Inferior parietal cortex (tissue), 1 donor: ENCODE measurements around the gene C10orf105.

Source experiments
- DNase-seq: peaks from one replicate; pipeline ENCODE4 v3.0.0-alpha.2; 2016; ENCODE audit errors: extremely low spot score

C10orf105 gene

DNA sequence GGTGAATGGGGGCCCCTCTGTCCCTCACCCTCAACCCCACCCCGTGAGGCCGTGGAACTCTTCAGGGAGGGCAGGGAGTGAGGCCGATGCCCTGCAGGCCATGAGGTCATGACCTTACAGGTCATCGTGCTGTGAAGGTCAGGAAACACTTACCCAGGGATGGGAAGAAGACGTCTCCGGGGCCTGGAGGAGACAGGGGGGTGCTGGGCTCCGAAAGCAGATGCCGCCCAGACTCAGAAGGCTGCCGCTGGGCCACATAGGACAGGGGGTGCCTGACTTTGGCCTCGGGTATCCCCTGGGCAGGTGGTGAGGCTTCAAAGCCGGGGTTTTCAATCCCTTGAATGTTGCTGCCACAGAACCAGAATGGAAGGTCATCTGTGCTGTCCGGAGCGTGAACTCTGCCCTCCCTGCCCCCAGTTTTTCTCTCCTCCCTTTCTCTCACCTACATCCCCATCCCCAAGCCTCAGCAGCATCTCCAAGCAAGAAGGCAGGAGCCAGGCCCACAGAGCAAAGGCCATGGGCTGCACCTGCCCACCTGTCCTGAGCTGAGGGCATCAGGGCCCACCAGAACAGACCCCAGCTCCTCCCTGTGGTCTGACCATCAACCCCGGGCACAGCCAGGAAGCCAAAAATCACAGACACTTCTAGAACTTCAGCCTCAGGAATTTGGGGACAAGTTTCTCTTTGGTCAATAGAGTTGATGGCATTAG lies 32.1 kb upstream of the C10orf105 start:
- no peak for DNase-seq

DNA sequence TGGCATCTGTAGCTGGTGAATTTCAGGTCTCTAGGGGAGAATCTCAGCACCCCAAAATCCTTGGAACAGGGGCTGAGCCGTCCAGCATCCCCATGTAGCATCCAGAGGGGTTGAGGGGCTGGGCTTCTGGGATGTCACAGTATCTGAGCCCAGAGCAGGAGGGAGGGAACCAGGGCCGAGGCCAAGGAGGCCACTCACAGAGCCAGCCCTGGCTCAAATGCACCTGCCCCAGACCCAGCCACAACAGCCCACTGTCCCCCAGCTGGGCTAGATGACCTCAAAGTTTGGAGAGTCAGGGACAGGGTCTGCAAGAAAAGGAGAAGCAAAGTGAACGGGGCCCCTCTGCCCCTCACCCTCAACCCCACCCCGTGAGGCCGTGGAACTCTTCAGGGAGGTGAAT lies 31.4 kb upstream of the C10orf105 start:
- DNase-seq = no peak

DNA sequence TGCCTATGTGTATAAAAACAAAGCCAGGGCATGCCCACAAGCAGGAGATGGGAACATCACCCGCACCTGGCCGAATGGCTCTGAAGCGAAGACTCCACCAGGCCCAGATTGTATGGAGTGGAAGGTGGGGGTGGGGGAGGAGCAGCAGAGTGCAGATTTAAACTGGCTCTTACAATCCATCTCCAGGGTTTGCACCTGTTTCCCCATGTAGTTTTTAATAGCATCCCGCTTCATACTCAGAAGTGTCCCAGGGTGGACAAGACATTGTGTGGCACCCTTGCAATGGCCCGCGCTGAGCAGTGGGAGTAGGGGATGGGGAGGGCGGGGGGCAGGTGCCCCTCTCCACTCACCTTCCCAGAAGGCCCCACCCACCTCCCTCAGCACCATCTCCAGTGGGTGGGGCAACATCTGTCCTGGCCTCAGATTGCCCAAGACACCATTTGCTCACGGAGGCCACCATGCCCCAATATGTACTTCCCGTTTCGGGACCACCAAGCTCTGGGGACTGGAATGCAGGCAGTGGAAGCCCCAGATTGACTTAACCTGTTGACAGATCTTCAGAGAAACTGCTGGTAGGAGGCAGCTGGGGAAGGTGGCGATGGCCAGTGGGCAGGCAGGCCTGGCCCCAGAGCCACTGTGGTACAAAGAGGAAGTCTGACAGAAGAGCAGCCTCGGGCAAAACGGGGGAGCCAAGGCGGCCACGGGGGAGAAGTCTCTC lies 30.7 kb upstream of the C10orf105 start:
- no peak for DNase-seq

DNA sequence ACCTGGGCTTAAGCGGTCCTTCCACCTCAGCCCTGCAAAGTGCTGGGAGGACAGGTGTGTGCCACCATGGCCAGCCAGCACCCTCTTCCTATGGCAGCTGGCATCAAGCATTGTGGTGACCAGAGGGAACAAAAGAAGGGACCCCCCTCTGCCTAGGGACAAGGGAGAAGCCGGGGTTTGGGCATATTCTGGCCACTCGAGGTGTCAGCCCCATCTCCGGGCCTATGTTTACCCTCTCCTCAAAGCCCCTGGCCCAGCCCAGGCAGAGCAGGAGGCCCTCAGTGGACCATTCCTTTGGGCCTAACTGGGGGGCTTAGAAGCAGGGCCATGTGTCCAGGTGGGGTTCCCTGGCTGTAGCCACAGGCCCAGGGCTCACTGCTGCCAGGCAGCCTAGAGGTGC lies 29.8 kb upstream of the C10orf105 start:
- no peak for DNase-seq

DNA sequence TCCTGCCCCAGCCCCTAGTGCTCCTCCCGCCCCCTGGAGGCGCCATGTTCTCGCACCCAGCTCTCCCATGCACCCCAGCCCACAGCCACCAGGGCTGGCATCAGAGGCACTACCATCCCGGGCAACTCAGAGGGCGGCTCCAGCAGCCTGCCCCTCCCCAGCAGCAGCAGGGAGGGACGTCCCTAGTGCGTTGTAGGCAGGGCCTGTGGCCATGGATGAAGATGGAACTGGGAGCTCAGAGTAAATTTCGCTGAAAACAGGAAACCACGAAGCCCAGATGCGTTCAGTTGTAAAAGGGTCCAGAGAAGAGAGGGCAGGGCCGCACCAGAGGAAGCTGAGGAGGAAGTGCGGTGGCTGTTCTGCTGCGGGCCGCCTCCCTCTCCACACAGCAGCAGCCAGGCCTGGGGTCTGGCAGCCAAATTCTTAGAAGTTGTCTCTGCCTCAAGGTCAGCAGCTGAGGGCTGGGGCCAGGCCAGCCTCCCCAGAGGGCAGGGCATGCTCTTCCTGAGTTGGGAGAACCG lies 29.2 kb upstream of the C10orf105 start:
- no peak for DNase-seq

DNA sequence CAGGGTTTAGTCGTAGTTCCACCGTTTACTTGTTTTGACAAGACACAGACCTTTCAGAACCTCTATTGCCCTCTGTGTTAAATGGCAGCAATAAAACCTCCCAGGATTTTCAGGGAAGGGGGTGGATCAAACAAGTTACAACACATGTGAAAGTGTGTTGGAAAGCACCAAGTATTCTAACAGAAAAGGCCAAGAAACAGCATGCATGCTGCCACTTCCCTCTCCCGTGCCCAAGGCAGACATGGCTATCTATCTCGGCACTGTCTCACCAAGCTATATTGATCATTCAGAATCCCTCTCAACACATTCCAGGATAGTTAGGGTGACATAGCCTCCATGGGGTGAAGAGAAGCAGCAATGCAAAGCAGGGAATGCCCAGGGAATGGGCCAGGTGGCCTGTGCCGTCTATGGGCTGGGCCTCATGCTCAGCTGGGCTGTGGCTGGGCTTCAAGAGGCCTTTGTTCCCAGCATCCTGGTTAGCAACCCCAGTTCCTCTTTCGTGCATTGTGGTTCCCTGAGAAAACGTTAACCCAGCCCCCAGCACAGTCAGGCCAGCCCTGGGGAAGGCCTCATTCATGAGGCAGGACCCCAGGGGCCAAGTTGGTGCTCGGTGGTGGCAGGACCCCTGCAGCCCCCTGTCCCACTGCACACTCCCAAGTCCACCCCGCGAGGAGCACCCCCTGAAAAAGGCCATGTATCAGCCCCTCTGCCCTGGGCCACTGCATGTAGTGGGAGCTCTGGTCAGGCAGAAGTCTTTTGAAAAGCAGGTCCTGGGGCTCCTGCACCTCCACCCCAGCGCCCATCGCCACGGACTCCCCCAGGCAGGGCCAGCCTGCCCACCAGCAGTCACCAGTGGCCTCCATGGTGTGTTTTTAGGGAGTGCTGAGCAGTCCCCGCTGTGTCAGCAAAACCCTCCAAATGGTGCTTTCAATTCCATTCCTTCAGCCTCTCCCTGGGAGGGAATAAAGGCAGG lies 28.3 kb upstream of the C10orf105 start:
- no peak for DNase-seq

DNA sequence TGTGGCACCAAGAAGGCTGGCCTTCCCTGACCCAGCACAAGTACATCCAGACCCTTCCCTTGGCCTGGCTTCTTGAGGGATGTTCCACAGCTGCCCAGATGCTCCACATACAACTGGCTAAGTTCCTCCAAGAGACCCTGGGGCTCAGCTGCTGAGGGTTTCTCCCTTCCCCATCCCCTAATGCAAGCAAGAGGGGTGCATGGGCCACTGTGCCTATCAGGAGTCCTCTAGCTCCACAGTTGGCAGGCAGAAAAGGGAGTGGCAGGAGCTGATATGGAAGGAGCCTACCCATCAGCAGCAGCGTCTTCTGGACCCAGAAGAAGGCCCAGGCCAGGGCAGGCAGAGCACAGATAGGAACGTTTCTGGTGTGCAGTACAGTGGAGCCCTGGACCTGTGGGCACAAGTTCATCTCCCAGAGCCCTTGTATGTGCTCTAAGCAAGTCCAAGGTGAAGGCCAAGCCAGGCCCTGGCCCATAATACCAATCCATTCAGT lies 27.5 kb upstream of the C10orf105 start:
- DNase-seq = no peak

DNA sequence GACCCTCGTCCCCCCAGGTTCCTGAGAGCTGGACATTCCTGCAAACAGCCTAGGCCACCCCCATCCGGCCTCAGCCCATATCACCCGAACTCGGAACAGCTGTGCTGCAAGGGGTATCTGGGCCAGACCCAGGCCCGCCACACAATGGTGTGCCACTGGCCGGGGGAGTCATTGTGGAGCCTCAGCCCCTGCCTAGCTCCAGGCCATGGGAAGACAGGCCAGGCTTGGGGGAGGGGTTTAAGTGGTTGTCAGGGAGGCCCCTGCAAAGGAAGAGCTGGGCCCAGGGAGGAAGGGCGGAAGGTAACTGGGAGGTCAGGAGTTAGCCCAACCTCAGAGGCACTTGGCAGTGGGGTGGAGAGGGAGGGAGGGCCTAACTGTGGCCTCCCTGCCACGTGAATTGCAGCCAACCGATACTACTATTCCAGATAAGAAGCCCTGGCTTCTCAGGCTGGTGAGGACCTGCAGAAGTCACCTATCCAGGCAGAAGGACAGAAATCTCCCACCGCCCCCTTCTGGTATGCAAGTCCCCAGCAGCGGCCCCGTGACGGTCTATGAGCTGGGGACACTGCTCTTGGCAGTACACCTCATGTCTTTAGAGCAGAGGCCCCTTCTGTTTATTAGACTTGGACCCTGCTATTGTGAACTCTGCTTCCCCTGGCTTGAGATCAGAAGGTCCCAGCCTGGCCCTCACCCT lies 26.9 kb upstream of the C10orf105 start:
- no peak for DNase-seq

DNA sequence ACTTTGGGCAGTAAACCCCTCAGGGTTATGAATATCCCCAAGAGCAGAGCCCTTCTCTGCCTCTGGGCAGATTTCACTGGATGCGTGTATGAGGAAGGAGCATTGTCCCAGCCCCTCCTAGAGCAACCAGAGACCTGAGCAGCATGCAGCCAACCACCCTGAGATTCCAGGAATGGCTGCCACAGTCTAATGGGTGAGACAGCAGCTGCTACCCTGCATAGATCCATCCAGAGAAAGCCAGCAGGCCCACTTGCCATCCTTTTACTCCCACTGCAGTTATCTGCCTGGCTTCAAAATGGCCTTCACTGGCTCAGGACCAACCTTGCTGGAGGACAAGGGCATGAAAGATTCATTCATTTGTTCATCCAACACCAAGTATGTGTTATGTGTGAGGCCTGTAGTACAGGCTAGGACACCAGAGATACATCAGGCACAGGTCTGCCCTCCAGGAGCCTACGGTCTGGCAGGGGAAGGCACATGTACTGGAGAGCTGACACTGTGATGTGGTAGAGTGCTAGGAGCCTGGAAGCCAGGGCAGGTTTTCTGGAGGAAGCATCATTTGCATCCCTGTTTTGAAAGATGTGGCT lies 26.2 kb upstream of the C10orf105 start:
- DNase-seq = no peak

DNA sequence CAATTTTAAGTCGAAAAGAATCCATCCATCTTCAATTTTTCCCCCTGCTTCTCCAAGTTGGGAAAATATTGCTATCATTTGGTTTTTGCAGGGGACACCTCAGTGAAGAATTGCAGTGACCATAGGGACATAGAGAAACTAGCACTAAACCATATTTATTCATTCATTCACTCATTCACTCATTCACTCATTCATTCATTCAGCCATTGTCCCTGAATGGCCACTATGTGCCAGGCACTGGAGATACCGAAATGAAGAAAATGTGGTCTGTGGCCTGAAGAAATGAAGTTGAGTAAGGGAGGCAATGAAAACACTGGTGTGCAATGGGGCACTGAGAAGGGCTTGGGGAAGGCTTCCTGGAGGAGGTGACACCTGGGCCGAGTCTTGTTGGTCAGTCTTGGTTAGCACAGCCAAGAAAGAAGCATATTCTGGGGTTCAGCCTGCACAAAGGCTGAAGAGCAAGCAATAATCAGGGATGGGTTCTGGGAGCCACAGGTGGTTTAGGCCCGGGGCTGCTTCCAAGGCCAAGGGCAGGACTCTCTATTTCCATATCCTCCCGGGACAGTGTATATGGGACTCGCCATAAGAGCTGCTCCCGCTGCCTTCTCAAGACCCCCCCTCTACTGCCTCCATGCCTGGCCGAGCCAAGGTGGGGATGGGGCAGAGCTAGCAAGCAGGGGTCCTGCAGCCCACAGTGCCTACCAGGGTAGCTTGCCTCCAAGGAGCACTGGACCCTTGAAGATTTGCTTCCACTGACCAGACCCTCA lies 25.5 kb upstream of the C10orf105 start:
- no peak for DNase-seq

DNA sequence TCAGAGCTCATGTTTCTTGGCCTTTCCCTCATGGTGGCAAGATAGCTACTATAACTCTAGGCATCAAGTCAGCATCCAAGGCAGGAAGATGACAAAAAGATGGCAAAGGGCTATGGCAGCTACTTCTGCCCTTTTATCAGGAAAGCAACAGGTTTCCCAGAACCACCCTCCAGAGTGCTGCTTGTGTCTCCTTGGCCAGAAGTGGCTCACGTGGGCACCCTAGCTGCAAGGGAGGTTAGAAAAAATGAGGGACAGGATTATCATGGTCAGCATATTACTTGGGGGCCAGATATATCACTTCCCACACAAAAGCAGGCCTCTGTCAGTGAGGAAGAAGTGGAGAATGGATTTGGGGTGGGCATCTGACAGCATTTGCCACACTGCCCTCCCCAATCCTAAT lies 24.3 kb upstream of the C10orf105 start:
- DNase-seq = no peak

DNA sequence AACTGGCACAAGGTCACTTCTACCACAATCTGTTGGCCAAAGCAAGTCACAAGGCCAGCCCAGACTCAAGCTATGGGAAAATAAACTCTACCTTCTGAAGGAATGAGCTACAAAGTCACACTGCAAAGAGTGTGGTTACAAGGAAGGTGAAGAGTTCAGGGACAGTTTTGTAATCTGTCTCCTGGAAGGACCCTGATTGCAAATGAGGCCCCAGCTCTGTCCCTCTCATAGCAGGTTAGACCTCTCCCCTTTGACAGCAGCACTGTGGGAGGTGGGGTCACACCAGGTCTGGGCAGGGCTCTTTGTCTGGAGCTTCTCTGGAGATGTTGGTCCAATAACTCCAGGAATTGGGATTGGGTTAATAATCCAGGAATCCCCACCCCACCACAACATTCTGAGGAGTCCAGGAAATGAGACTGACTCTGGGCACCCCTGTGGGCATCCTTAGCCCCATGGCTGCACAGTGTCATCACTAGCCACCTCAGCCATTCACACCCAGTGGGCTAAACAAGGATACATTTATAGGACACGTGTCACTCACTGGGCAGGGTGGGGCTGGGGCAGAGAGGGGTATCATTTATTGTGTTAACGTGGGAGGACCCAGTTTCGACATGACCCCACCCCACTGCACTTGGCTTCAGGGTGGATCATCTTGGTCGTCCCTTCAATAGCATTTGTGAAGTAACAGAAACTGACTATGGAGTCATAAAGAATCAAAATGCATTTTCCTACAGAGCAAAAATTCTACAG lies 23.7 kb upstream of the C10orf105 start:
- DNase-seq = no peak

DNA sequence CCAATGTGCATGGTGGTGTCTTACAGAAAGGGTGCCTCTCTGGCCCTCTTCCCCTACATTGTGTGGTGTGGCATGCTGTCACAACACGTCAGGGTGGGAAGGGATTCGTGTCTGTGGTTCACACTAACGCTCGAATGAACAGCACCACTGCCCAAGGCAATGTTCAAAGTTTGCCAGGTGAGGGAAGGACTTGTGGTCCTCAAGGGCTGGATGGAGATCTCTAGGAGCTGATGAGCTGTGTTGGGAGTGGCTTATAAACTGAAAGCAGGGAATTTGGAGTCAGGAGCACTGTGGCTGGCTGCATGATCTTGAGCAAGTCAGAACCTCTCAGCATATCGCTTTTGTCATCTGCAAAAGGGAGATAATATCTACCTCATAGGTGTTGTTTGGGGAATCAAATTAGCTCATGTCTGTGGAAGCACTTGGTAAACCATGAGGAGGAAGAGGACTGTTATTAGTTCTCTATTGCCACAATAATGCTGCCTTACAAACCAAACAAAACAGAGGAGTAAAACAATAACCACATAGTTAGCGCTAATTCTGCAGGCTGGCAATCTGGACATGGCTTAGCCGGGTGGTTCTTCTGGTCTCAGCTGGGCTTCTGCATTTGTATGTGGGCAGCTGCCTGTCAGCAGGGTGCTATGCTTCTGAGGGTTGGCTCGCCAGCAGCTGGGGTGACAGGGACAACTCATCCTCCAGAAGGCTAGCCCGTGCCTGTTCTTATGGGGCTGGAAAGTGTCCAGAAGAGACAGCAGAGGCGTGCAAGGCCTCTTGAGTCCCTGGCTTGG lies 22.9 kb upstream of the C10orf105 start:
- no peak for DNase-seq

DNA sequence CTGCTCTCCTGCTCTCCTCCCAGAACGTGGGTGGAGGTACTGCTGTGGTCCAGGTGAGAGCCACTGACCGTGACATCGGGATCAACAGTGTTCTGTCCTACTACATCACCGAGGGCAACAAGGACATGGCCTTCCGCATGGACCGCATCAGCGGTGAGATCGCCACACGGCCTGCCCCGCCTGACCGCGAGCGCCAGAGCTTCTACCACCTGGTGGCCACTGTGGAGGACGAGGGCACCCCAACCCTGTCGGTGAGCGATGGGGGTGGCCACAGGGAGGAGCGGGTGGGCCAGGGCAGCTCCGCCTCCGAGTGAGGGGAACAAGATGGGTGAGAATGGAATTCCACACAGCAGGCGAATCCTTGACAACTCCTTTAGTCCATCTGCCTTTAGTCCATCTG lies 22.1 kb upstream of the C10orf105 start:
- DNase-seq = no peak

DNA sequence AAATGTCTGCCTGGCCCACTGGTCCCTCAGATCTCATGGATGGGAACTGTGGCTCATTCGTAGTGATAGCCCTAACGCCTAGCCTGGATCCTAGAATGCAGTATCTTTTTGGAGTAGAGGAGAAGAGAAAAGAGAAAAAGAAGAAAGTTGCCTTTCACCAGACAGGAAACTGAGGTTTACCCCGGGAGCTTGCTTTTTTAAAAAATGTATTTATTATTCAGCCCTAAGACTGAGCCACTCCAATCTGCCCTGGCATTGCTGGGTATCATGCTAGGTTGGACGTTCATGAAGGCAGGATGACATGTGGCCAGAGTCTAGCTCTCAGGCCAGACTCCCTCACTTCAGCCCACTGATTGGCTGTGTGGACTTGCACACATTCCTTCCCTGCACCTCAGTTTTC lies 21.5 kb upstream of the C10orf105 start:
- no peak for DNase-seq

DNA sequence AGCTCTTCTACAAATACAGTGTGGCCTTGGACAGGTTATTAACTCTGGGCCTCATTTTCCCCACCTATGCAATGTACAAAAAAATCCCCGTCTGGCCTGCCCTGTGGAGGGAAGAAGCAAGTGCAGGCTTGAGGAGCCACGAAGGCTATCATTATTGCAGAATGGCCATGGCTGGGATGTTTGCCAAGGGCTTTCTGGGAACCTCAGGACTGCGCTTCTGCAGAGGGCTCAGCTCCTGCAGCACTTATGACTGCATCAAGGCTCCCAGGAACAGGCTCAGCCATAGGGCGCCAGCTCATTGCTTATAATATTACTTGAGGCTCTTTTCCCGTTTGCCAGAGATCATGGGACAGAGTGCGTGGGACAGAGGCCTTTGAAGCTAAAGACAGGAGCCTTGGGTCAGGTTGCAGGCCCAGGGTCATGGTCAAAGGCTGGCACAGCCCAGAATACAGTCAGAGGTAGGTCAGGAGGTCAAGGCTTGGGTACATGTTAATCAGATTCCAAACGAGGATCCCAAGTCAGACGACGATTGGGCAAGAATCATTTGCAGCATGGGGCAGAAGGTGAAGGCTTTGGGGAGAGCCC lies 20.6 kb upstream of the C10orf105 start:
- DNase-seq = no peak

DNA sequence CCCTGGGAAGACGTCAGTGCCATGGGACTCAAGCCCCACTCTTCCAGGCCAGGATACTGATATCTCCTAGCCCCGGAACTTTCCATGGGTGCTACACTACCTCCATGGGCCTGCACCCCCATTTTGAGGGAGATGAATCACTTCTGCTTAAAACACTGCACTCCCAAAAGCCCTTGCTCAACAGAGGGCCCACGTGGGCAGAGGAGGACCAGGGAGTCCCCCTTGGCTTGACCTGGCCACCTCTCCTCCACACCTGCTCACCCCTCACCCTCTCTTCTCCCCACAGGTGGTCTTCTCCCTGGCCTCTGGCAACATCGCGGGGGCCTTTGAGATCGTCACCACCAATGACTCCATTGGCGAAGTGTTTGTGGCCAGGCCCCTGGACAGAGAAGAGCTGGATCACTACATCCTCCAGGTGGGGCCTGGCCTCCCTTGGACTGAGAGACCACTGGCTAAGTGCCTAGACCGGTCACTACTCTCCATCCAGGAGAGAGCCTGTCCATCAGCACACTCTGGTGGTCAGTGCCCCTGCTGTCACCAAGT lies 19.9 kb upstream of the C10orf105 start:
- DNase-seq = no peak

DNA sequence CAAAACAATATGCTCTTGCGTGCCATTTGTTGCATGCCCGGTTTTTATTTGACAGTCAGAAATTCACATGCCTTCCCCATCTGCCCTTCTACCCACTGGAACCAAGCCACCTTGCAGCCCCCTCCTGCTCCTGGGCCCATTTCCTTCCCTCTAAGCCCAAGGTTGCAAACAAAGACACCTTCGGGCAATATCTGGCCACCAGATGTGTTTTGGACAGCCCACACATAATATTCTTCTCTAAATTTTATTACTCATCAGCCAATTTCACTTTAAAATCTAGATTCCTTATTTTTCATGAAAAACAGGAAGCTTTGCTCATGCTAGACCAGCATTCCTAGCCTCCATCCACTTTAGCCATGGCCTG lies 18.2 kb upstream of the C10orf105 start:
- no peak for DNase-seq
